ENCODE data around the gene TMEM267. TPM values are rescaled to one million over a fixed set of nuclear protein-coding genes. Genes with fewer than 3 reads are reported as not detected.

Gene TMEM267
- total RNA-seq, 5 donors from 2014 or later (not counting 1 experiment from before 2014, with no cell fraction given): 10.1 to 19.4 (median 15.9) TPM

DNA sequence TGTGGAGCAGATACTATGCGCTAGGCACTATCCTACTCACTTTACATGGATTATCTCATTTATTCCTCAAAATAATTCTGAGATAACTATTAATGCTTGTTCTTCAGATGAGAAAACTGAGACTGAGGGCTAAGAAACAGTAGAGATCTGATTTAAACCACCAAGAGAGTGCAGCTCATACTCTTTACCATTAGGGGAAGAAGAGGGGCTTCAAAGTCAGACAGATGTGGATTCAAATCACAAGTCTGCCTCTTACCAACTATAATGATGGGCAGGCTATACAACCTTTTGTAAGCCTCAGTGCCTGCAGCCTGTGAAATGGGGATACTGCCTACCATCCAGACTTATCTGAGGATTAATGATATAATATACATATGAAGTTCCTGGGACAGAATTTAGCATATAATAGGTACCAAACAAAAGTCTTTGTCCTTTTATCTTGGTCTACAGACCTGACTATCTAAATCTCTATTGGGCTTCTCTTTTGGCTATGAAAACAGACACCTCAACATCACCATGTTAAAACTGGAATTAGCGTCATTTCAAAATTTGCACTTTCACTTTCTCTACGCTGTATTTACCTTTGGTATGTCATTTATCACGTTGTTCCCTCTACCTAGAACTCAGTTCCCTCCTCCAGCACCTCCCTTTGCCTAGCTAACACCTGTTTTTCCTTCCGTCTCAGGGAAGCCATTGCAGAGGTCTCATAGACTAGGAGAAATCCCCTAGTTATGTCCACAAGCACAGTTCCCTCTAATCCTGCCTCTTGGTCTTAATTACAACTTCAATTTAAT lies 13.8 kb upstream of the TMEM267 start:
- no peak overlapping the region for H3K27ac Mint-ChIP-seq
- peaks cover 23% of the 10 kb centered on the region for H3K36me3 Mint-ChIP-seq
- peak overlapping the region in 1 of 3 donors; percentile 42 for H3K4me3 Mint-ChIP-seq
- no peaks in the 10 kb centered on the region for H3K4me1 ChIP-seq (ENCODE audit: control insufficient read depth in 1 of 2, extremely low read depth in 1 of 2, insufficient read depth in 2 of 2, low read length in 2 of 2)
- H3K9me3 Mint-ChIP-seq: no peaks in the 10 kb centered on the region
- no peak overlapping the region for H3K27ac ChIP-seq (ENCODE audit: low read length)
- WGBS (ENCODE audit: insufficient coverage): 33% methylated on average over 1 of the region's 5 CpGs
- H3K9me3 ChIP-seq: no peaks in the 10 kb centered on the region
- H3K4me3 ChIP-seq (ENCODE audit: control insufficient read depth in 1 of 2, extremely low read depth in 1 of 2, low read length in 1 of 2): no peak overlapping the region
- CTCF ChIA-PET: interaction anchor here in 1 of 2 donors (0.6 kb wide), 1 partner anchor 14 kb away, joined by 4 read pairs; the partner anchor contains the start of gene TMEM267
- H3K36me3 ChIP-seq (ENCODE audit: control insufficient read depth in 2 of 2, extremely low read depth in 1 of 2, insufficient read depth in 1 of 2, low read length in 1 of 2): peaks cover 0 to 2% of the 10 kb centered on the region in 2 donors
- H3K27me3 Mint-ChIP-seq: no peaks in the 10 kb centered on the region
- POLR2A ChIA-PET: interaction anchor here in 1 of 2 donors (0.6 kb wide), 1 partner anchor 134 kb away, joined by 3 read pairs; no protein-coding TSS in a partner anchor
- H3K27me3 ChIP-seq (replicated peaks in 1 of 2; ENCODE audit: control insufficient read depth in 2 of 2, extremely low read depth in 1 of 2, insufficient read depth in 2 of 2, low read length in 1 of 2): no peaks in the 10 kb centered on the region
- DNase-seq (no peak), ATAC-seq (replicated peaks in 1 of 4) (no peak)
- no peaks in the 10 kb centered on the region for H3K4me1 Mint-ChIP-seq

DNA sequence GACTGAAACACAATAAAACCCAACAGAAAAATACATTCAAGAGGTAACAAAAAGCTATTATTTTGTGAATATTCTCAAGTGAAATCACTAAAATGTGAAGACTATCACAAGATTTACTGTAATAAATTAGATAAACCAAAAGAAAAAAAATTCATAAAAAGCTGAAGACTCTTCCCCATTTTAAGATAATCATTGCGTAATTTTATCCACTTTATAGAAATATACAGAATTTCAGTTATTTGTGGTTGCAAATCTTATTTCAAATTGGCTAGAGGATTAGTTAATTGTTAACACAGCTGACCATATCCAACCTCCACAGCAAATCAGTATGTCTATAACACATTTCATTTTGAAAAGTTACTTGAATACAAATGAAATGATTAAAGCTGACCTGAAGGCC lies 7.7 kb upstream of the TMEM267 start:
- no peak for DNase-seq
- Mint-ChIP-seq H3K36me3 (peaks cover 10% of the 10 kb centered on the region), H3K9me3 (no peaks in the 10 kb centered on the region), H3K4me3 (no peak overlapping the region), H3K27me3 (no peaks in the 10 kb centered on the region), H3K27ac (no peak overlapping the region), H3K4me1 (peaks cover under 1 to 6% (median 3%) of the 10 kb centered on the region in 3 donors)
- no peak overlapping the region for H3K4me3 ChIP-seq (ENCODE audit: control insufficient read depth in 1 of 2, extremely low read depth in 1 of 2, low read length in 1 of 2)
- no peaks in the 10 kb centered on the region for H3K36me3 ChIP-seq (ENCODE audit: control insufficient read depth in 2 of 2, extremely low read depth in 1 of 2, insufficient read depth in 1 of 2, low read length in 1 of 2)
- ChIA-PET POLR2A (interaction anchor here in 1 of 2 donors (0.5 to 1.1 kb wide), 2 partner anchors 29 to 53 kb away, joined by 3 to 4 read pairs; no protein-coding TSS in a partner anchor), CTCF (interaction anchor here in 1 of 2 donors (0.6 kb wide), 1 partner anchor 15 kb away, joined by 3 read pairs; no protein-coding TSS in a partner anchor)
- H3K4me1 ChIP-seq (ENCODE audit: control insufficient read depth in 1 of 2, extremely low read depth in 1 of 2, insufficient read depth in 2 of 2, low read length in 2 of 2): peaks cover 0 to 2% of the 10 kb centered on the region in 2 experiments
- no peaks in the 10 kb centered on the region for H3K9me3 ChIP-seq
- WGBS (ENCODE audit: insufficient coverage): no CpG with 5 or more reads among the region's 1 CpG
- ATAC-seq (replicated peaks in 1 of 4): no peak
- no peak overlapping the region for H3K27ac ChIP-seq (ENCODE audit: low read length)
- H3K27me3 ChIP-seq (replicated peaks in 1 of 2; ENCODE audit: control insufficient read depth in 2 of 2, extremely low read depth in 1 of 2, insufficient read depth in 2 of 2, low read length in 1 of 2): no peaks in the 10 kb centered on the region

DNA sequence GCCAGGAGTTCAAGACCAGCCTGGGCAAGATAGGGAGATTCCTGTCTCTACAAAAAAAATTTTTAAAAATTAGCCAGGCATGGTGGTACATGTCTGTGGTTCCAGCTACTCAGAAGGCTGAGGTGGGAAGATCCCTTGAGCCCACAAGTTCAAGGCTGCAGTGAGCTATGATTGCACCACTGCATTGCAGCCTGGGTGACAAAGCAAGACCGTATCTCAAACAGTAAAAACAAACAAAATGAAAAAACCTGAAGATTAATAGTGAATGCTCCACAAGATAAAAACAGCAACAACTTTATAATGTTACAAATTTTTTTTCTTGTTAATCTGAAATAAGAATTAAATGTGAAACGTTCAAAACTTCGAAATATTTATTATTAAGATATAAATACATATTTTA lies 2.7 kb upstream of the TMEM267 start:
- CTCF ChIA-PET: interaction anchor here (0.6 to 3.0 kb wide), 4 partner anchors 89 to 365 kb away, joined by 3 to 36 read pairs (median 4); partner anchors contain the start of gene HMGCS1 (in 1 of the 2)
- peak overlapping the region in 1 of 3 donors; percentile 89 for H3K4me3 Mint-ChIP-seq

DNA sequence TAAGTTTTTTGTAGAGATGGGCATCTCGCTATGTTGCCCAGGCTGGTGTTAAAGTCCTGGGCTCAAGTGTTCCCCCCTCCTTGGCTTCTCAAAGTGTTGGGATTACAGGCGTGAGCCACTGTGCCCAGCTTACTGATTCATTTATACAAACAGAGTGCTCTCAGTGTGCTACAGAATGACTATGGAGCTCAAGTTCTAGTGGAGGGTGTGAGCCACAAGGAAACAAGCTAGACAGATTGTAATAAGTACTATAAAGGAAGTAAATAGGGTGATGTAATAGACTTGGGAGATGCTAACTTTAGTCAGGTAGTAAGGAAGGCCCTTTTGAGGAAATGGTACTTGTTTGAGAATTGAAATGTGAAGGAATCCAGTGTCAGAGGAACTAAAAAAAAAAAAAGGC lies 1.7 kb upstream of the TMEM267 start:
- H3K4me3 ChIP-seq (ENCODE audit: control insufficient read depth in 1 of 2, extremely low read depth in 1 of 2, low read length in 1 of 2): no peak overlapping the region
- ChIA-PET CTCF (interaction anchor here (0.6 to 3.0 kb wide), 18 partner anchors 10 to 1723 kb away, joined by 3 to 36 read pairs (median 5); partner anchors contain the start of genes C5orf34 (in 1 of the 2), HMGCS1 (in 1 of the 2), NNT (in 1 of the 2) and ZNF131 (in 1 of the 2)), POLR2A (interaction anchor here (0.6 to 3.5 kb wide), 7 partner anchors 30 to 619 kb away, joined by 3 to 78 read pairs (median 5); partner anchors contain the start of genes C5orf34 (in 1 of the 2), HMGCS1 (in 1 of the 2) and ZNF131 (in 1 of the 2))
- Mint-ChIP-seq H3K27me3 (no peaks in the 10 kb centered on the region), H3K27ac (peak overlapping the region; percentile 100), H3K4me1 (peaks cover 42 to 49% (median 45%) of the 10 kb centered on the region in 3 donors), H3K36me3 (peaks cover 7% of the 10 kb centered on the region), H3K9me3 (no peaks in the 10 kb centered on the region), H3K4me3 (peak overlapping the region in 2 of 3 donors; percentile 22 to 89)
- DNase-seq: peak in 3 of 35 experiments; percentile 2 to 27 (median 9)
- peak overlapping the region; percentile 93 for H3K27ac ChIP-seq (ENCODE audit: low read length)
- no peaks in the 10 kb centered on the region for H3K9me3 ChIP-seq
- H3K27me3 ChIP-seq (replicated peaks in 1 of 2; ENCODE audit: control insufficient read depth in 2 of 2, extremely low read depth in 1 of 2, insufficient read depth in 2 of 2, low read length in 1 of 2): no peaks in the 10 kb centered on the region
- WGBS (ENCODE audit: insufficient coverage): no CpG with 5 or more reads among the region's 2 CpGs
- peaks cover 9 to 25% of the 10 kb centered on the region in 2 experiments for H3K4me1 ChIP-seq (ENCODE audit: control insufficient read depth in 1 of 2, extremely low read depth in 1 of 2, insufficient read depth in 2 of 2, low read length in 2 of 2)
- no peak for ATAC-seq (replicated peaks in 1 of 4)
- H3K36me3 ChIP-seq (ENCODE audit: control insufficient read depth in 2 of 2, extremely low read depth in 1 of 2, insufficient read depth in 1 of 2, low read length in 1 of 2): no peaks in the 10 kb centered on the region

More for the DNA sequence above, 2.7 kb upstream of the TMEM267 start:
- H3K4me1 Mint-ChIP-seq: peaks cover 39 to 45% (median 45%) of the 10 kb centered on the region in 3 donors
- H3K4me1 ChIP-seq (ENCODE audit: control insufficient read depth in 1 of 2, extremely low read depth in 1 of 2, insufficient read depth in 2 of 2, low read length in 2 of 2): peaks cover 9 to 25% of the 10 kb centered on the region in 2 experiments
- no peaks in the 10 kb centered on the region for H3K36me3 ChIP-seq (ENCODE audit: control insufficient read depth in 2 of 2, extremely low read depth in 1 of 2, insufficient read depth in 1 of 2, low read length in 1 of 2)
- no peaks in the 10 kb centered on the region for H3K27me3 ChIP-seq (replicated peaks in 1 of 2; ENCODE audit: control insufficient read depth in 2 of 2, extremely low read depth in 1 of 2, insufficient read depth in 2 of 2, low read length in 1 of 2)
- no peaks in the 10 kb centered on the region for H3K9me3 Mint-ChIP-seq
- DNase-seq (no peak), ATAC-seq (replicated peaks in 1 of 4) (no peak)
- POLR2A ChIA-PET: interaction anchor here (0.7 to 1.7 kb wide), 3 partner anchors 13 to 620 kb away, joined by 3 to 7 read pairs (median 3); partner anchors contain the start of gene C5orf34 (in 1 of the 2)
- no CpG with 5 or more reads among the region's 3 CpGs for WGBS (ENCODE audit: insufficient coverage)
- H3K27ac Mint-ChIP-seq: peak overlapping the region; percentile 100
- H3K27ac ChIP-seq (ENCODE audit: low read length): peak overlapping the region; percentile 93
- H3K9me3 ChIP-seq: no peaks in the 10 kb centered on the region
- H3K27me3 Mint-ChIP-seq: no peaks in the 10 kb centered on the region
- no peak overlapping the region for H3K4me3 ChIP-seq (ENCODE audit: control insufficient read depth in 1 of 2, extremely low read depth in 1 of 2, low read length in 1 of 2)
- H3K36me3 Mint-ChIP-seq: peaks cover 7% of the 10 kb centered on the region

DNA sequence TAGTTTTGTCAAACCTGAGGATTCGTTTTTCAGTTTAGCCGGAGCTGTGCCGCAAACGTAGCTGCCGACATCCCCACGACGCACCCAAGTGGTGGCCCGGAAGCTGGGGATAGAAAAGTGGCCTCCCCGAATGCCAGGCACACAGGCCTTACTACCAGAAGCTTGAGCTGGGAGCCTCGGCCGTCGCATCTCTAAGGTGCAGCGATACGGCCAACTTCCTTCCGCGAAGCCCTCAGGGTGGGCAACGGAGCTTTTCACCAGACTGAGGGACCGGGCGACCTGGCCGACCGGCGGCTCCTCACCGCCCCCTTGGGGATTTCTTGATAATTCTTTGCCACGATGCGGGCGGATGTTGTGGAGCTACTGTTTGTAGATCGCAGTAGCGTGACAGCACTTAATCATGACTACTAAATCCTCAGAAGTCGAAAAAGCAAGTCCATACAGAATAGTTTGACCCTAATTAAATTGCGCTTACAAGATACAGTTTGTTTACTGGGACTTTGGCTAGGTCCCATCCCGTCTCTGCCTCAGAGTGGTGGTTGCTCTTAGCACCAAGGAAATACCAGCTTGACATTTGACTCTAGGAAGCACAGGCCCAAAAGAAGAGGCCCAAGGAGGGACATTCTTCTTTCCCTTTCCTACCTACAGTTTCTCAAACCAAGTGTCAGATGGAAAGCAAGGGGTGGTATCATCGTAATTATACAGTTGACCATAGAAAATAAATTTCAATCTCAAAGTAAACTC lies 613 bp upstream of the TMEM267 start:
- no peaks in the 10 kb centered on the region for H3K27me3 Mint-ChIP-seq
- H3K27ac Mint-ChIP-seq: peak overlapping the region; percentile 100
- peaks cover 4% of the 10 kb centered on the region for H3K36me3 Mint-ChIP-seq
- peak; percentile 73 to 77 (median 76) for ATAC-seq (replicated peaks in 1 of 4)
- H3K4me3 Mint-ChIP-seq: peak overlapping the region; percentile 89 to 99 (median 95)
- CTCF ChIA-PET: interaction anchor here (0.5 to 3.0 kb wide), 53 partner anchors 8 to 575 kb away, joined by 3 to 36 read pairs (median 4); partner anchors contain the start of genes C5orf34 (in 2 of the 2), ZNF131 (in 2 of the 2), HMGCS1 (in 1 of the 2) and NNT (in 1 of the 2)
- Histone ChIP-seq H3K36me3 (ENCODE audit: control insufficient read depth in 2 of 2, extremely low read depth in 1 of 2, insufficient read depth in 1 of 2, low read length in 1 of 2) (no peaks in the 10 kb centered on the region), H3K27ac (ENCODE audit: low read length) (peak overlapping the region; percentile 93), H3K4me3 (ENCODE audit: control insufficient read depth in 1 of 2, extremely low read depth in 1 of 2, low read length in 1 of 2) (peak overlapping the region; percentile 62 to 88), H3K4me1 (ENCODE audit: control insufficient read depth in 1 of 2, extremely low read depth in 1 of 2, insufficient read depth in 2 of 2, low read length in 2 of 2) (peaks cover 9 to 25% of the 10 kb centered on the region in 2 experiments), H3K9me3 (no peaks in the 10 kb centered on the region), H3K27me3 (replicated peaks in 1 of 2; ENCODE audit: control insufficient read depth in 2 of 2, extremely low read depth in 1 of 2, insufficient read depth in 2 of 2, low read length in 1 of 2) (no peaks in the 10 kb centered on the region)
- peaks cover 50 to 55% (median 53%) of the 10 kb centered on the region in 3 donors for H3K4me1 Mint-ChIP-seq
- 0% methylated on average over 22 of the region's 32 CpGs for WGBS (ENCODE audit: insufficient coverage)
- POLR2A ChIA-PET: interaction anchor here (0.5 to 3.5 kb wide), 29 partner anchors 30 to 1559 kb away, joined by 3 to 78 read pairs (median 4); partner anchors contain the start of genes C5orf34 (in 2 of the 2), CCL28 (in 1 of the 2), FBXO4 (in 1 of the 2) and HMGCS1 (in 1 of the 2)
- DNase-seq: peak; percentile 75 to 91 (median 82)
- H3K9me3 Mint-ChIP-seq: no peaks in the 10 kb centered on the region
